Vagina (tissue), 2 donors: ENCODE data around the gene ASNSD1. TPM values are rescaled to one million over a fixed set of nuclear protein-coding genes. Genes with fewer than 3 reads are reported as not detected.
"Not testable (repeated sequence)": the region's sequence is repeated elsewhere in the genome, so short reads cannot be mapped to it uniquely, and the experiment has no call there.

Source experiments
- DNase-seq, 2 donors: peaks; one replicate each; pipeline ENCODE4 v3.0.0-alpha.2; 2017; ENCODE audit errors: extremely low spot score in 2 of 2
- H3K27ac ChIP-seq: fragments of 200-600 bp; sonication (generic); one replicate; pipeline ENCODE4 v1.5.1; 2019
- H3K27me3 ChIP-seq: fragments of 200-600 bp; sonication (generic); one replicate; pipeline ENCODE4 v1.5.1; 2019
- H3K36me3 ChIP-seq, 2 donors: fragments of 200-600 bp; sonication (generic); one replicate each; pipeline ENCODE4 v1.5.1; 2017 to 2019
- H3K4me1 ChIP-seq: fragments of 200-600 bp; sonication (generic); one replicate; pipeline ENCODE4 v1.5.1; 2019
- H3K4me3 ChIP-seq, 2 donors: fragments of 200-600 bp; sonication (generic); 1 replicate in 1 of 2; 2 replicates in 1 of 2; pipeline ENCODE4 v1.5.1; 2016 to 2019
- H3K9me3 ChIP-seq: fragments of 200-600 bp; sonication (generic); one replicate; pipeline ENCODE4 v1.5.1; 2019
- CTCF ChIP-seq, 3 experiments: fragments of 450-650 bp in 2 of 3; fragments of 200-600 bp in 1 of 3; sonication (generic) in 1 of 3; IDR thresholded peaks; one replicate each; pipeline ENCODE4 v1.5.1; 2017 to 2019; ENCODE audit warnings: antibody characterized with exemption in 3 of 3, mild to moderate bottlenecking in 2 of 3, moderate library complexity in 2 of 3
- POLR2A ChIP-seq, 2 donors: fragments of 450-650 bp; IDR thresholded peaks; one replicate each; pipeline ENCODE4 v1.6.1; 2017; ENCODE audit warnings: antibody characterized with exemption in 2 of 2, mild to moderate bottlenecking in 2 of 2, moderate library complexity in 2 of 2
- POLR2AphosphoS5 ChIP-seq, 2 donors: sonication (generic); formaldehyde crosslinking; IDR thresholded peaks; one replicate each; pipeline ENCODE4 v1.9.0; 2017; ENCODE audit warnings: antibody characterized with exemption in 2 of 2, mild to moderate bottlenecking in 2 of 2, low read depth in 1 of 2; ENCODE audit not compliant: insufficient read depth in 1 of 2
- intact Hi-C: fragments of 100-400 bp; cut with DNase I; formaldehyde crosslinking; loops from one replicate; pipeline ENCODE4 v1.15.1; 2023
- total RNA-seq: library from RNA; depleted of rRNA; stranded (reverse); fragments of >200 nt; gene quantifications from one replicate; pipeline ENCODE4 v1.2.3, GENCODE V29; 2016

ASNSD1 gene
- total RNA-seq, 1 donor from 2014 or later: 44.7 TPM

GRCh38 chr2:189662669-189663226 is 1.5 kb downstream of the ASNSD1 start:
- Histone ChIP-seq H3K27ac (peak overlapping the region; percentile 28), H3K4me1 (peaks cover 25% of the 10 kb centered on the region), H3K36me3 (peaks cover 0 to 11% of the 10 kb centered on the region in 2 donors), H3K4me3 (peak overlapping the region; percentile 70 to 91), H3K27me3 (no peaks in the 10 kb centered on the region), H3K9me3 (no peaks in the 10 kb centered on the region)
- no peak for DNase-seq
- intact Hi-C loops: loop anchor here (5.0 kb wide), 1 partner anchor 35 kb away; no protein-coding TSS in a partner anchor
- no peak for TF ChIP-seq POLR2AphosphoS5 (IDR thresholded peaks at IDR 0.05; ENCODE audit: insufficient read depth in 1 of 2, low read depth in 1 of 2)
- no peak for TF ChIP-seq POLR2A (IDR thresholded peaks at IDR 0.05)
- no peak for TF ChIP-seq CTCF (IDR thresholded peaks at IDR 0.05)

GRCh38 chr2:189663319-189663718 is 2.1 kb downstream of the ASNSD1 start:
- H3K9me3 ChIP-seq, H3K27ac ChIP-seq, H3K27me3 ChIP-seq, DNase-seq, H3K4me3 ChIP-seq: not testable (repeated sequence)
- Histone ChIP-seq H3K36me3 (peaks cover 0 to 17% of the 10 kb centered on the region in 2 donors), H3K4me1 (peaks cover 25% of the 10 kb centered on the region)
- intact Hi-C loops: loop anchor here (5.0 kb wide), 1 partner anchor 34 kb away; no protein-coding TSS in a partner anchor

- no peak overlapping the region for H3K27ac ChIP-seq
- no peak overlapping the region for H3K4me3 ChIP-seq
- DNase-seq: no peak
- no peaks in the 10 kb centered on the region for H3K9me3 ChIP-seq
- intact Hi-C loops: no loop called here
- TF ChIP-seq POLR2A (IDR thresholded peaks at IDR 0.05) (no peak), CTCF (IDR thresholded peaks at IDR 0.05) (no peak), POLR2AphosphoS5 (IDR thresholded peaks at IDR 0.05; ENCODE audit: insufficient read depth in 1 of 2, low read depth in 1 of 2) (no peak)
- H3K27me3 ChIP-seq: no peaks in the 10 kb centered on the region
- peaks cover 6% of the 10 kb centered on the region for H3K4me1 ChIP-seq
- H3K36me3 ChIP-seq: peaks cover 2 to 31% of the 10 kb centered on the region in 2 donors
These were observed 8.7 kb downstream of the ASNSD1 start for GRCh38 chr2:189669913-189670312.

GRCh38 chr2:189673661-189674373 is 12.6 kb downstream of the ASNSD1 start:
- intact Hi-C loops: no loop called here
- DNase-seq: no peak
- Histone ChIP-seq H3K9me3 (no peaks in the 10 kb centered on the region), H3K4me1 (peaks cover 17% of the 10 kb centered on the region), H3K36me3 (peaks cover 1 to 12% of the 10 kb centered on the region in 2 donors), H3K27me3 (no peaks in the 10 kb centered on the region), H3K4me3 (peak overlapping the region; percentile 56 to 71), H3K27ac (peak overlapping the region; percentile 98)
- TF ChIP-seq POLR2AphosphoS5 (IDR thresholded peaks at IDR 0.05; ENCODE audit: insufficient read depth in 1 of 2, low read depth in 1 of 2) (no peak), POLR2A (IDR thresholded peaks at IDR 0.05) (no peak), CTCF (IDR thresholded peaks at IDR 0.05) (no peak)

GRCh38 chr2:189674374-189675112 is 13.3 kb downstream of the ASNSD1 start, which contains the start of gene ANKAR:
ANKAR (plus strand) TSS chr2:189674670; CDS start chr2:189676491, 1,821 bp downstream.
- Histone ChIP-seq H3K4me1 (peaks cover 17% of the 10 kb centered on the region), H3K9me3 (no peaks in the 10 kb centered on the region), H3K4me3 (peak within 1 kb of the TSS; percentile 56 to 71), H3K27ac (peak within 1 kb of the TSS; percentile 98), H3K36me3 (peaks cover 0 to 9% of the 10 kb centered on the region in 2 donors), H3K27me3 (no peaks in the 10 kb centered on the region)
- intact Hi-C loops: no loop called here
- DNase-seq: no peak
- TF ChIP-seq POLR2AphosphoS5 (IDR thresholded peaks at IDR 0.05; ENCODE audit: insufficient read depth in 1 of 2, low read depth in 1 of 2): peak in 1 of 2 donors; percentile 74
- TF ChIP-seq POLR2A (IDR thresholded peaks at IDR 0.05): peak in 1 of 2 donors; percentile 37
- TF ChIP-seq CTCF (IDR thresholded peaks at IDR 0.05): peak; percentile 76 to 95 (median 77)
